GM08714 (cell line): ENCODE results near the gene PIWIL4.

Experiments
- H3K4me3 ChIP-seq: fragments of 200-500 bp; sonication (Bioruptor generic); 2 replicates; pipeline ENCODE4 v1.5.1; 2014; ENCODE audit warnings: mild to moderate bottlenecking, low read length, inconsistent platforms
- ZNF274 ChIP-seq: IDR thresholded peaks from 2 replicates; pipeline ENCODE4 v1.6.1; 2012; ENCODE audit warnings: mild to moderate bottlenecking, low read depth, low read length

Gene PIWIL4

DNA sequence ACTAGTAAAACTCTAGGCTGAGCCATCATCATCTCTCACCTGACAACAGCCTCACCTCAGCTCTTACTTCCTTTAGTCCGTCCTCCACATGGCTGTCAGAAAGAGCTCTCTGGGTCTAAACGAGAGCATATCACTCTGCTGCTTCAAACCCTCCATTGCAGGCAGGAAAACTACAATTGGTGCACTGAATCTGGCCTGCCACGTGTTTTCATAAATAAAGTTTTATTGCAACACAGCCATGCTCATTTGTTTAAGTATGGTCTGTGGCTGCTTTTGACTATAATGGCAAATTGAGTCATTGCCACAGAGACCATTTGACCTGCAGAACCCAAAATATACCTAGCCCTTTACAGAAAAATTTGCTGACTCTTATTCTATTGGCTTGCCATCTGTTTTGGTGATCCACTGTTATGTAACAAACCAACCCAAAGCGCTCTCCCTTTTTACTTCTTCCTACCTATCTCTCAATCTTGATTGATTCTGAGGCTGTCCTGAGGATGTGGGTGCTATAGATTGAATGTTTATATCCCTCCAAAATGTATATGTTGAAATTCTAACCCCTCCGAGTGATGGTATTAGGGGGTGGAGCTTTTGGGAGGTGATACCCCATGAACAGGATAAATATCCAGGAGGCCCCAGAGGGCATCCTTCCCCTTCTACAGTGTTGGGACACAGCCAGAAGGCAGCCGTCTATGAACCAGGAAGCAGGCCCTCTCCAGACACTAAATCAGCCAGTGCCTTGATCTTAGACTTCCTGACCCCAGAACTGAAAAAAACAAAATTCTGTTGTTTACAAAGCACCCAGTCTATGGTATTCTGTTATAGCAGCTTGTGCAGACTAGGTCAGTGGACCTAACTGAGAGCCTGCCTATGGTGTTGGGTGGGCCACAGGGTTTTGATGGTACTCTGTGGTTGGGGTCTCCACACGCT lies 99.9 kb downstream of the PIWIL4 start:
- H3K4me3 ChIP-seq, result no peak overlapping the region
- no peak for TF ChIP-seq ZNF274

DNA sequence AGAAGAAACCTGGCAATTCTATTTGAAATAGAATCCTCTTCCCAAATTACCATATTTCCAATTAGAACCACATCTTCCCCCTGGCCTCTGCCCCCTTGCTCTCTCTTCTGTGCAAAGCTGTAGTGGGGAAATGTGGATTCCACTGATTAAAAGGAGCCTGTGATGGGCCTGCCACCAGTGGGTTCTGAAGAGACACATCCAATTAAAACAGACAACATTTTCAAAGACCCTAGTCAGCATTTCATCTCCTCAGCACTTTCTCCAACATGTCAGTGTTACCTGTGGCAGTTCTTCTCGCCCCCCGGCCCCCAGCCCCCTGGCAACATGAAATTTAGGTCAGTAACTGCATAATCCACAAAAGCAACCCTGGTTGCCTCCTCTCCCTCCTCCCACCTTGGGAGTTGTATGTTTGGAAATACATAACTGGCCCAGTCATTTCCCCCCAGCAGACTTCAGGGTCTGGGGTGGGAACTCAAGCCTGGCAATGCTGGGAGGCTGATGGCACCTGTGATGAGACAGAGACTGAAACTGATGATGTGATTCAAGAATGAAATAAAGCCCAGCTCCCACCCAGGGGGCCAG lies 101.1 kb downstream of the PIWIL4 start:
- no peak overlapping the region for H3K4me3 ChIP-seq
- TF ChIP-seq ZNF274, result no peak

DNA sequence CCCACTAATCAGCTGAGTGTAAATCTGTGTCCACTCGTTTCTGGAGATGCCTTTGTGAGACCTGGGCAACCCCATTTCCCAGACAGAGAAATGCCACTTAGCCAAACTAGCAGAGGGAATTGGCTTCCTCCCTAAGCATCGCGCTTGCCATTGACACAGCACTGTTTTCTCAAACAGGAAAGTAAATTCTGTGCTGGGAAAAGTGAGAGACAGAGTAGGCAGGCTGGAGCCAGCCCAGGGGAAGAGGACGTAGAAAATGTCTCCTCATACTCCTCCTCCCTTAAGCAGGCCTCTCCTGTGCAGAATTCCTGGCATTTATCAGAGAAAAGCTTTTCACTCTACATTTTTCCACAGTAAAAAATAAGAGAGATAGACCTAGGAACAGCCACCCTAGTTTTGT lies 101.9 kb downstream of the PIWIL4 start:
- TF ChIP-seq ZNF274, result no peak
- no peak overlapping the region for H3K4me3 ChIP-seq
